ENCODE results near the gene PDXP. TPM values are rescaled to one million over a fixed set of nuclear protein-coding genes. Genes with fewer than 3 reads are reported as not detected.

PDXP gene
- total RNA-seq, 1 donor from 2014 or later: 9.0 TPM

DNA sequence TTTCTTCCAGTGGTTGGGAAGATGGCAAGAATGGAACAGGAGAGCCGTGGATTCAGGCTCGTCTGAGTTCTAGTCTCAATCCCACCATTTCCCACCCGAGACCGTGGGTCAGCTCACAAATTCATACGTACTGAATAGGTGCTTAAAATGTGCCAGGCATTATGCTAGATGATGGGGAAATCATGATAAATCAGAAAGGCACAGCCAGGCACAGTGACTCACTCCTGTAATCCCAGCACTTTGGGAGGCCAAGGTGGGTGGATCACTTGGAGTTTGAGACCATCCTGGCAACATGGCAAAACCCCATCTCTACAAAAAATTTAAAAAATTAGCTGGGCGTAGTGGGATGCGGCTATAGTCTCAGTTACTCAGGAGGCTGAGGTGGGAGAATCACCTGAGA is 45.4 kb downstream of the PDXP start:
- DNase-seq: no peak

DNA sequence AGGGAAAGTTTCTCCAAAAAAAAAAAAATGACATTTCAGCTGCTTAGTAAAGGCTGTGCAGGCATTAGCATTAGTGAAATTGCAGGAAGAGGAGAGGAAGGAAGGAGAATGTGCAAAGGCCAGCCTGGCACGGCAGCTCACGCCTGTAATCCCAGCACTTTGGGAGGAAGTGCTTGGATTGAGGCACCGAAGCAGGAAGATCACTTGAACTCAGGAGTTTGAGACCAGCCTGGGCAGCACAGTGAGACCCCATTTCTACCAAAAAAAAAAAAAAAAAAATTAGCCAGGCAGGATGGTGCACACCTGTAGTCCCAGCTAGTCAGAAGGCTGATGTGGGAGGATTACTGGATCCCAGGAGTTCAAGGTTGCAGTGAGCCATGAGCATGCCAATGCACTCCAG is 46.1 kb downstream of the PDXP start:
- no peak for DNase-seq

DNA sequence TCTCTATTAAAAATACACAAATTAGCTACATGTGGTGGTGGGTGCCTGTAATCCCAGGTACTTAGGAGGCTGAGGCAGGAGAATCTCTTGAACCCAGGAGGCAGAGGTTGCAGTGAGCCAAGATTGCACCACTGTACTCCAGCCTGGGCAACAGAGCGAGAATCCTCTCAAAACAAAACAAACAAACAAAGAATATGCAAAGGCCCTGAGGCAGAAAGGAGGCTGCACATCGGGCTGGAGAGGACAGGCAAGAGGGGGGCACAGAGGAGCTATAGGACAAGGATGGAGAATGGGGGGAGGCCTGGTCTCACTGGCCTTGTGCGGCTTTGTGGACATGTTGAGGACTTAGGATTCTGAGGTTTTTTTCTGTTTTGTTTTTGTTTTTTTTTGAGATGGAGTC is 46.7 kb downstream of the PDXP start:
- no peak for DNase-seq

GRCh38 chr22:37708580-37709444 is 50.3 kb downstream of the PDXP start:
- DNase-seq: peak; percentile 36

DNA sequence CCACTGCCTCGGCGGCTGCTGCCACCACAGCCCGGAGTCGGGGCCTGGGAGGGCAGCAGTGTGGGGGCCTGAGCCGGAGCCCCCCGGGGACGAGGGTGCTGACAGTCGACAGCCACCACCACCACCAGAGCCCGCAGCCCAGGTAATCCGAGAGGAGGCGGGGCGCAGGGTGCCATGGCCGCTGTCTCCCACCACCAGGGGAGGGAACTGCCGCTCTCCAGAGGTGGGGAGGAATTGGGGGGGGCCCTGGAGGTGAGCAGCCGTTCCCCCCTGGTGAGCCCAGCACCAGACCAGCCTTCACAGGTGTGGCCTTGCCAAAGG is 50.9 kb downstream of the PDXP start:
- no peak for DNase-seq

DNA sequence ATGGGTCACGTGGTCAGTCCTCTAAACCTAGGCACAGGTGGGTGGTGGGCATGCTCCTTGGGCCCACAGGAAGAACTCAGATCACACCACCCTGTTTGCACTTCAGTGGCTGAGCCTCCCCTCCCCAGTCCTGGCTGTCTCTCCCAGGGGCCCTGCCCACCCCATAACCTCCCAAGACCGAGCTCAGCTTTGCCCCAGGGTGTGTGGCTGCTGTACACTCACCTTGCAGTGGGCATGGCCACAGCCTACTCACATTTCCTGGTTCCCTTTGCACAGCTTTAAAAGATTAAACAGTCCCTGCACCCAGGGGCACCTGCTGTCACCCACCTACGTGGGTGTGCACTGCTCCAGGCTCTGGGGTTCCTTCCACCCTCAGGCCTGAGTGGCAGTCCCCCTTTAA is 52.2 kb downstream of the PDXP start:
- no peak for DNase-seq

GRCh38 chr22:37711490-37711889 is 53.0 kb downstream of the PDXP start:
- no peak for DNase-seq

DNA sequence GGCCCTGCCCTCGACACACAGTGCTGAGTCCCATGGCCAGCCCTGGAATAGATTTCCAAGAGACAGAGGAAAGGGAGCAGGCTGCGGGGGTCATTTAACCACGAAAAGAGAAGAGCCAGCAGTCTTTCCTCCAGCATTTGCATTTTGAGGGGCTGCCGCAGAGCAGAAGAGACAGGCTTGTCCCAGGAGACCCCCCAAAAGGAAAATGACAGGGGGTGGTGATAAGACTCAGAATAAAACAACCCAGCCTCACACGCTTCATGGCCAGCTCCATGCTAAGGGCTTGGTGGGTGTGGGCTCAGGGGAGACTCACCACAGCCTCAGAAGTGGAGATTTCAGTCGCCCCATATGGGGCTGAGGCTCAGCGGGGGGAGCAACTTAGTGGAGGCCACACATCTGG is 55.2 kb downstream of the PDXP start:
- no peak for DNase-seq

GRCh38 chr22:37714634-37715033 is 56.1 kb downstream of the PDXP start:
- no peak for DNase-seq

- DNase-seq: no peak
These were observed 57.2 kb downstream of the PDXP start for GRCh38 chr22:37715760-37716159.

Other genes starting within 250 kb of the PDXP start
- under 0.01 and 0.14 TPM in 2 replicates for gene ELFN2, start 231.2 kb upstream of the PDXP start, total RNA-seq
- 163 and 228 TPM in 2 replicates for gene MFNG, start 172.3 kb upstream of the PDXP start, total RNA-seq
- gene CARD10, start 139.3 kb upstream of the PDXP start, total RNA-seq: 55.8 and 61.6 TPM in 2 replicates
- 22.6 and 25.8 TPM in 2 replicates for gene CDC42EP1, start 98.2 kb upstream of the PDXP start, total RNA-seq
- not detected in 2 replicates for gene LGALS2, start 78.6 kb upstream of the PDXP start, total RNA-seq
- 48.3 and 55.3 TPM in 2 replicates for gene GGA1, start 49.9 kb upstream of the PDXP start, total RNA-seq
- 0.85 and 2.7 TPM in 2 replicates for gene SH3BP1, start 19.1 kb upstream of the PDXP start, total RNA-seq
- 2,321 and 4,948 TPM in 2 replicates for gene LGALS1, start 16.9 kb downstream of the PDXP start, total RNA-seq
- gene NOL12, start 27.6 kb downstream of the PDXP start, total RNA-seq: 22.9 and 23.1 TPM in 2 replicates
- 165 and 227 TPM in 2 replicates for gene TRIOBP, start 38.3 kb downstream of the PDXP start, total RNA-seq
- gene GCAT, start 149.2 kb downstream of the PDXP start, total RNA-seq: 24.5 and 37.6 TPM in 2 replicates
- 0.14 TPM in 1 of 2 replicates, not detected in the other for gene GALR3, start 164.7 kb downstream of the PDXP start, total RNA-seq
- 43.6 and 44.3 TPM in 2 replicates for gene ANKRD54, start 185.6 kb downstream of the PDXP start, total RNA-seq
- gene EIF3L, start 190.7 kb downstream of the PDXP start, total RNA-seq: 358 and 454 TPM in 2 replicates
- gene MICALL1, start 247.6 kb downstream of the PDXP start, total RNA-seq: 36.4 and 52.7 TPM in 2 replicates